HG02763 (cell line): ENCODE data around the gene PPP2R3A.

Experiments used
- ATAC-seq: cut with Tn5 transposase; IDR thresholded peaks from one replicate; pipeline ENCODE4 v1.9.1; 2021; ENCODE audit warnings: mild to moderate bottlenecking, moderate library complexity; ENCODE audit not compliant: unreplicated experiment

PPP2R3A gene

DNA sequence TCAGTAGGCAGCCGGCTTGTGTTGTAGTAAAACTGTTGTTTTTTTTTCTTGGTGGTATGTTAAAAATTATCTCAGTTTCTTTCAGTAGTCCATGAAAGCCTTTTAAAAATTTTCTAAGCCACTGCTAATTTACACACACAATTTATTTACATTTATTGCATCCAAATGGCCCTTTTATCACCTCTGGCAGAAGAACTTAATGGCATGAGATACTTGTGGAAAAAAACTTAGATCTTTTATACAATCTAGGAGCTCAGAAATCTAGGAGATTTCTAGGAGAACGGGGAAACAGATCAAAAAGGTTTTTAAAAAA is 1.4 kb downstream of the PPP2R3A start:
- no peak for ATAC-seq

DNA sequence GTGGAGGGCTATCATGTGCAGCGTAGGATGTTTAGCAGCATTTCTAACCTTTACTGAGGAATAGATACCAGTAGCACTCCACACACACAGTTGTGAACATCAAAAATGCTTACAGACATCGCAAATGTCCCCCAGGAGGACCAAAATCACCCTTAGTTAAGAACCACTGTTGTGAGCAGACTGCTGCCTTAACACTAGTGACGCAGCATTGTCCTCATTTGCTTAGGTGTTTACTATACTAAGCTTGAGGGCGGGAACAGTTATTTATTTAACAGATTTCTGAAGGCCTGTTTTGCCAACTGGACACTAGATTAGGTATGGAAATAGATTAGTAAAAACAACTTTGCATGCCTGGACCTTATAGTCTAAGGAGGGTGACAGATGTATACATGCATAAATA is 2.3 kb downstream of the PPP2R3A start:
- ATAC-seq = no peak

DNA sequence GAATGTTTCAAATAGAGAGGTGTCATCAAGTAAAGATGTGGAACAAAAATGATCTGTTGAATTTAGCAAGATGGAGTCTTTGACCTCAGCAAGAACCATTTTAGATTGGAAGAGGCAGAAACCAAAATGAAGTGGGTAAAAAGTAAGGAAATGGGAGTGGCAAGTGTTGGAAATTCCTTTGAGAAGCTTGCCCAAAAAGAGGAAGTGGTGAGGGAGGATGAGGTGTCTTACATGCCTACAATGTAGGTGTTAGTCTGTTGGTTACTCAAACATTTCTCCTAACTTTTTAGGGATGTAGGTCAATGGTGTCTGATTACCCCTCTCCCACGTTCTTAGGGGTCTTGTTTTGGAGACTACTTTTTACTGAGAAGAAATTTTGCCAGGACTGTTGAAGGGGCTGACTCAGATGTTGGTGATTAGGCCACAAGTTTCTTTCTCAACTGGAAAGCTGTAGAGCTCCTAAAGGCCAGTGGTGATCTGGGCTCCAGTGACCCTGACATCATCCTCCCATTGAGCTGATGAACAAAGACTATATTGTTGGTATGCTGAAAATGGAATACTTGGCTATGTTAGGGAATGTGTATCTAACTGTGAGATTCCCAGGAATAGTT is 5.1 kb downstream of the PPP2R3A start:
- ATAC-seq = no peak

DNA sequence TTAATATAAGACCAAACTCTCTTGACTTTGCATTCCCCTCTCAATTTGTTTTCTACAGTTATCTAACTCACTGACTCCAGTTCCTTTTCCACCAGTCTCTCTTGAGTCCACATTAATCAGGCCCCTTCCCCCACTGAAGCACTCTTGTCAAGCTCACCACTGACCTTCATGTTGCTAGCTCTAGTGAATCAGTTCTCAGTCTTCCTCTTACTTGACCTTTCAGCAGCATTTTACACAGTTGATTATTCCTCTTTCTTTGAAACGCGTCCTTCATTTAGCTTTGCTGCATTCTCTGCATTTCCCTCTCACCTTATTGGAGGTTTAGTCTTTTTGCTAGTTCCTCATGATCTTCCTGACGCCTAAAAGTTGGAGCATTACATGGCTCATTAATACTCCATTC is 8.3 kb downstream of the PPP2R3A start:
- ATAC-seq = no peak

DNA sequence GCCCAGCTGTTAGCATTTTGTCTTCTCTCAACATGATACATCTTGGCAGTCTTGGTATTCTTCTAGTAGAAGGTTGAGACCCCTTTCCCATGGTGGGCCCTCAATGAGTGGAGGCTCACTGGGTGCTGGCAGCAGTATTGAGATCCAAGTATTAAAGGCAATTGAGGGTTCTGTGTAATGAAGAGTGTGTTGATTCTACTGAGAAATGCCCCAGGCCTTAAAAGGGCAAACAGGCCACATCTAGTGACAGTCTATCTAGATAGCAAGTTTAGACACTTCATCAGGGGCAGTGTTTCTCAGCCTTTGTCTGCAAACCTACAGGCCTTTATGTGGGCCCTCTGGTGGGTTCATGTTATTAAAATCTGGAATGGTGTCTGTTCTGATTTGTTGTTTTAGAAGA is 9.5 kb downstream of the PPP2R3A start:
- no peak for ATAC-seq

DNA sequence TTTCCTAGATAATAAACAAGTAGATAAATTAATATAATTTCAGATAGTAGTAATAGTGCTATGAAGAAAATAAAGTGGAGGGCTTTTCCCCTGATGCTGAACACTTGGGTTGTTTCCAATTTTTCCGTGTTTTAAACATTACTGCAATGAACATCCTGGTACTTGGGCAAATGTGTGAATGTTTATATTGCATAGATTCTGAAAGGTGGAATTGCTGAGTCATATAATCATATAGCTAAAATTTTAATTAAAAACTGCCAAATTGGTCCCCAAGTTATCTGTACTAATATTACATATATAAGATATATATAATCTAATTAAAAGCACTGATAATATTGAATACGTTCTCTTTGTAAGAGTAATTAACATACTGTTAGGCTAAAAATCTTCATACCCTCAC is 10.0 kb downstream of the PPP2R3A start:
- ATAC-seq = no peak

DNA sequence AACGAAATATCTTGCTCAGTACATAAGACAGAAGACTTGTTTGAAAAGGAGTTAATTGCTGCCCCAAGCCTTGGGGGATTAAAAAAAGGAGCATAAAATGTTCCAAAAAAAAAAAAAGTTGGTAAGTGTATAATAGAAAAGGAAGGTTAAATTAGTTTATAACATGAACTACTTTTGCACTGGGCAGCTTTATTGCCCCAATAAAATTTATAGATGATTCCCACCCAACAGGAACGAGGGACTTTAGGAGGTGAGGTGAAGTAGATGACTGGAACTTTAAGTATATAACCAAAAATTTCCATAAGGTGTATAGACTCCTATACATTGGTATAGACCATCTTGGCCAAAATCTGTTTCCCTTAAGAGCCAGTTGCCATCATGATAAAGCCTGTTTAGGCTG is 14.8 kb downstream of the PPP2R3A start:
- ATAC-seq = no peak

DNA sequence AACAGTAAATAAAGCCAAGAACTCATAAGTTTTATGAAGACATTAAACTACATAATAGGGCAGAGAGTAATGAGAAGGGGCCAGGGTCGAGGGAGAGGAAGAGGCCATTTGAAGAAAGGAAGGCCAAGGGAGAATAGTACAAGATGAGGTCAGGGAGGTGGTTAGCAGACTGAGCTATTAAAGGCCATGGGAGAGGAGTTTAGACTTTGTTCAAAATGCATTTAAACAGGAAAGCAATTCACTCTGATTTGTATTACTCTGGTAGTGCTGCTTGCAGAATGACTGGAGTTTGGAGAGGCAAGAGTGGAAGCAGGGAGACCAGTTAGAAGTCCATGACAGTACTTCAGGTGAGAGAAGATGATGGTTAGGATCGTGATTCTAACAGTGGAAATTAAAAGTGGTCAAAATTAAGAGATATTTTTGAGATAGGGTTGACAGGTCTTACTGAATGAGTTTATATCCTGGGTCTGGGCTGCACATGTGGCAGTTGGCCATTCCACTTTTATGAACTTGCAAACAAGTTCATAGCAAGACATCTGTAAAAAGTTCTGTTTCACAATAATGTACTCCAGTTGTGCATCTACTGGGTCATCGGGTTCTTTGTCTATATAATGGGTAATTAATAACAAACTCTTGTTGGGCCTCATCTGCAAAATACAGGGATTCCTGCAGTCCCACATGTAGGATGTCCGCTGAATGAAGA is 16.3 kb downstream of the PPP2R3A start:
- no peak for ATAC-seq

DNA sequence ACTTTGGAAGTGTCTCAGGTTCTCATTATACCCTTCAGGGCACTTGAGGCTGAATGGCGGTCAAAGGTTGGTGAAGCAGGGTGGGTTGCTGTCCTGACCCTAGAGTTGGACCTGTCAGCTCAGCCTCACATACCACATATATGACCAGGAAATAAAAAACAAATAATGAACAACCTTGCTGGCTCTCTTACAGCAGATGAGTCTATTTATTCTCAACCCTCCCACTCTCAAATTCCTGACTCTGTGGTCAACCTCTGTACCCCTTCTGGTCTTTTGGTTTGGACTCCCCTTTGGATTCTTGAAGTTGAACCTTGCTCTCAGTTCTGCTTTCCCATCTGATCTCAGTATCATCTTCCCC is 16.9 kb downstream of the PPP2R3A start:
- ATAC-seq = no peak

DNA sequence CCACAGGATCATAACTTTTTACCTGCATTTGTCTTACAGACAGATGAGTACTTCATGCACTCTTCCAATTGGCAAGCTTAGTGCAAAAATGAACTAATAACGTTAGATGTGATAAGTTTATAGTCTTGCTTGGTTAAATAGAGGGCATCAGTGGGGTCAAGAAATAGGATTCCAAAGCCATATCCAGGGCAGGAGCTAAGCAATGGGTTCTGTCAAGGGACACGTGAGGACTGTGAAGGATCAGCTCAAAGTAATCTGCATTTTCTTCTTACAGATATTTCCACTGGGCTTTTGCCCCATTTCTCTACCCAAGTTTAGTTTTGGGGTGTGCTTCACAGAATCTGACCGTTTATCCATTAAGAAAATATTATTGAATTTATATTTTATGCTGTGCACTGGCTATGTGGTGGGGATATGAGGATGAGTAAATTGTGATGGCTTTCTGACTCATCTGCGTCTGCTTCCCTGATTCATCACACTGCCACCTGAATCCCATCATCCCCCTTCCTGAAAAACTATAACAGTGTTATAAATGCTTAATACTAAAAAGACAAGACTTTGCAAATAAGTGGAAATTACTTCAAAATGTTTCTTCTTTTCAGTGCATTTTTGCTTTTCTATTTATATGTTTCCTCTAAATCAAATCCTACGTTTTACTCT is 17.5 kb downstream of the PPP2R3A start:
- ATAC-seq = no peak

DNA sequence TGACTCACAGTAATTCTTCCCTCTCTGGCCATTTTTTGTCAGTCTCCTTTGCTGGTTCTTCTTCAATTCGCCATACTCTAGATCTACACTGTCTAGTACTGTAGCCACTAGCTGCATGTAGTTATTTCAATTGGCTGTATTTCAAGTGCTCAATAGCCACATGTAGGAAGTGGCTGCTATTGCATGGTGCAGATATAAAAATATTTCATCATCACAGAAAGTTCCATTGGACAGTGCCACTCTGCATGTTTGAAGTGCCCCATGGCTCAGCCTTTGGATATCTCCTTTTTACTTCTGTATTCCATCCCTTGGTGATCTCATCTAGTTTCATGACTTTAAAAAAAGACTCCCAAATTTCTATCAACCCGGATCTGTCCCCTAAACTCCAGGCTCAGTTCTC is 22.1 kb downstream of the PPP2R3A start:
- ATAC-seq = no peak

DNA sequence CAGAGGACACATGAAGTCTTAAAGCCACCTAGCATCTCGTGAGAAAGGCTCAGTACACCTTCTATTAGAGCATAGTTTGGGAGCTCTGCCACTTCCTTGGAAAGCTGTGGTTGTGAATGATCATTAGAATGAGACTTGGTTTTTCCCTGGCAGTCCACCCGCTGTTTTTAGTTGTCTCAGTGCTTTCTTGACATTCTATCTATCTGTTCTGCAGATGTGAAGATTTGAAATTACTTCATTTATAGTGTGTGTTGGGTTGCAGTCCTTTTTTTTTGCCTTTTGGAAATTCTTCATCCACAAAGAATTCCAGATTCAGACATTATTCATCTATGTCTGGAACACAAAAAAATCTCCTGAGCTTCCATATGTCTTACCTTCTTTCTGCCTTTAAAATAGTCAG is 23.7 kb downstream of the PPP2R3A start:
- no peak for ATAC-seq

DNA sequence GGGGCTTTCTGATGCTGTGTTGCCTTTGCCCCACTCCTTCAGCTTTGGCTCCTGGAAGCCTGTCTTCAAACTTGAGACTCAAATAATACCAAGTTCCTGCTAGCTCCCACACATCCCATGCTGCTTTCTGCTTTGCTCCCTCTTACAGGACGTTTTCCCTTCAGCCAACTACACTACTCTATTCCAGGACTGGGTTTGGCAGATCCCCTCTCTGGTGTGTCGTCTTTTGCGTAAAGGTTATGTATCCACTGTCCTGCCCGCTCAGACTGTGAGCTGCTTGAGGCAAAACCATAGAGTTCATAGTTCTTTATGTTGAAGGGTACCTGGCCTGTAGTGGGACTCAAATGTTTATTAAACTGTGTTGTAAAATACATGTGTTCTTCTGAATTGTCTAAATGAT is 25.4 kb downstream of the PPP2R3A start:
- ATAC-seq = no peak

DNA sequence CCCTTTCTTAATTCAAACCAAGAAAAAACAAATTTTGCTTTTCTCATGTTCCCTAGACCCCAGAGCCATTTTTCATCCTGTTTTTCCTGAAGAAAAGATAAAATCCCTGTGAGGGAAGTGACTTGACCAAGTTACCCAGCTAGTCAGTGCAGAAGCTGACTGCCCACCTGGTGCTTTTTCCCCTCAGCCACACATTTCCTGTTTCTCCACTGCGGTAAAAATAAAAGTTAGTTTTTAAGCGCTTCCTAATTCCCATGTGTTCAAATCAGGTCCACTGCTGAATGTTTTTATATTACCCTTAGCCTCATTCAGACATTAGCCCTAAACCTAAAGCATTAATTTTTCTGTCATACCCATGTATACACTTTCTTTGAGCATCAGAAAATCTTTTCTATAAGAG is 26.1 kb downstream of the PPP2R3A start:
- no peak for ATAC-seq

DNA sequence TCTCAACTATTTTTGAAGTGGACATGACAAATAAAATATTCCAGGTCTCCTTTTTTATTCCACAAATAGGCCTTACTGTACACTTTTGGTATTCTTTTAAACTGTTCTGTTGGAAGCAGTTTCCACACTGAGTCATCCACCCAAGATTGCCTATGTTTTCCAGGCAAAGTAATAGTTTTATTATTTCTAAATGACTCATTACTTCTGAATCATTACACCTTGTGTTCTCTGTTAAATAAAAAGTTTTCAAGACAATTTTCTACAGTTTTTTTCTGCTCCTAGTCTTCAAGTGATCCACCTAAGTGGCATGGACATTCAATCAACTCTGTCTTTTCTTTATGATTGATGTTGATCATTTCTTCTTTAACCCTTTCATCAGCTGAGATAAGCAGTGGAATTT is 26.5 kb downstream of the PPP2R3A start:
- ATAC-seq = no peak

DNA sequence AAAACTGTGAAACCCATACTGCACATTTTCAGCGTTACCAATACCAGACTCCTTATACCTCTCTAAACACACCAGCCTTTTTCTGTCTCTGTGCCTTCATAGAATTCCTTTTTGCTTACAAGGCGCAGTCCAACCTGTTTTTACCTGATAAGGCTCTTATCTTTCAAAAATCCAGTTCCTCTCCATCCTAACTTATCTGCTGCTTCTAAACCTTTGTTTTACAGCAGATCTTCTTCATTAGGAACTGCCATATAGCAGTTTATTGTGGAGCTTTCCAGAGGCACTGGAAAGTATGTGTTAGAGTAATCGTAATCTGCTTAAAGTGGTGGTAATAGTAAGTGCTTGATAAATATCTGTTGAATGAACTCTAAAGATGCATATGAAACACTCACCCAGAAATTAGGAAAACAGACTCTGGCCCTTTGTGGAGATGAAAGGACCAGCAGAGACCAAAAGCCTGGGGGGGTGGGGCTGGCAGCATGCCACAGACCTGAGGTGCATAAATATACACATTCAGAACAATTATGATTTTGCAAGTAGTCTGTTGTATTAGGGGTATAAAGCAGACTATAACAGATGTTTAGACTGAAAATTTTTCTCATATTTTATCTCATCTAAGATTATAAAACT is 29.3 kb downstream of the PPP2R3A start:
- ATAC-seq = no peak

DNA sequence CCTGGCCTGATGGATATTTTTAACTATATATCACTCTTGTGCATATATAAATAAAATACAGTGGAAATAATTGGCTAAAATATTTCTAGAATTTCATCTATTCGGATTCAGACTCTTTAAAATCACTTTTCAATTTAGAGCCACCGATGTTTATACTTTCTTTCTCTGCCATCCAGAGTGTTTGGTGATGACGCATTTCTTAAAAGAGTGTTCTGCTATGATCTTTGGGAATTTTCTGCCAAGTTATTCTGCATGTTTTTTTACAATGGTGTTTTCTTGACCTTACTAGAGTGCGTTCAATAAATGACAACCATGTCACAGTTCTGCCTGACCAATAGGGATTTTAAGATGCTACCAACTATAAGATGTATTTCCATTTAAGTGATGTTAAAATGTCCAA is 30.2 kb downstream of the PPP2R3A start:
- no peak for ATAC-seq

DNA sequence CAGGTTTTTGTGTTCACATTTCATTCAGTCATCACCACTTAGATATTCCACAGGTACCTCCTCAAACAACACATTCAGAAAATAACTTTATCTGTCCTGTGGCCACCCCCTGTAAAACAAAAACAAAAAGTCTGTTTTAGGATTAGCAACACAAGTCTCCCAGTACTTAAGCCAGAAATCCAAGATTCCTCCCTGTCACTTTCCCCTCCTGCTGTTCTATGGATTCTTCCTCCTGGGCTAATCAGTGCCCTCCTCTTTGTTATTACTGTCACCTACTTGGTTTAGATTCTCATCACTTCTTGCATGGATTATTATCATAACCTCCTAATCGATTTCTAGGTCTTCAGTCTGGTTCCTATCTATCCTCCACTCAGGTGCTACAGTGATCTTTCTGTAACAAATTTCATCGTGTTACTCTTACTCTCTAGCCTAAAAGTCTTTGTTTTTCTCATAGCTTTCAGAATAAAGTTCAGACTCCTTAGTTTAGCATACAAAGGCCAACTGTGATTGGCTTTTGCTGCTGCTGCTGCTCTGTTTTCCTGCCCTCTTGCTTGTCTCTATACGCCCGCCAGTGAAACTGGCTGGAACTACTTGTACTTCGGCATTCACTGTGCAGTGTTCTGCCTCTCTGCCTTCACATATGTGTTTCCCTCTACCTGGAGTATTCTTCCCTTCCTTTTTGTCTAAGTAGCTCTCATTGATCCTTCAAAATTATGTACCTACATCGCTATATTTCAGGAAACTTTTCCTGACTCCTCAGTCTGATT is 32.2 kb downstream of the PPP2R3A start:
- ATAC-seq = no peak

DNA sequence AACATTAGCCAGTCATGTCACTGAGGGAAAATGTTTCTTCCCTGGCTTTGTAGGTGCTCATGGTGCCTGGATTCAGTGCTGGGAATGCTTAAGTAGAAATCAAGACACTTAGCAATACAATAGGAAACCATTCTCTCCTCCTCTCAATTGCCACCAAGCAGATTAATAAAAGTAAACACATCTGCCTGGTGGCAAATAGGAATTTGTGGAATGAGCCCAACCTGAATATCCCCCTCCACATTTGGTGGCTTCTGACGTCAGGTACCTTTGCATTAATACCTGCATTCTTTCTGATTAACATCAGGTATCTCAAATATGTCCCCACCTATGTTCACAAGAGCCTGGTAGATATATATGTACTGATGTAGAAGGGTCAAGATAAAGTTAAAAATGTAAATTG is 42.7 kb downstream of the PPP2R3A start:
- ATAC-seq = no peak

DNA sequence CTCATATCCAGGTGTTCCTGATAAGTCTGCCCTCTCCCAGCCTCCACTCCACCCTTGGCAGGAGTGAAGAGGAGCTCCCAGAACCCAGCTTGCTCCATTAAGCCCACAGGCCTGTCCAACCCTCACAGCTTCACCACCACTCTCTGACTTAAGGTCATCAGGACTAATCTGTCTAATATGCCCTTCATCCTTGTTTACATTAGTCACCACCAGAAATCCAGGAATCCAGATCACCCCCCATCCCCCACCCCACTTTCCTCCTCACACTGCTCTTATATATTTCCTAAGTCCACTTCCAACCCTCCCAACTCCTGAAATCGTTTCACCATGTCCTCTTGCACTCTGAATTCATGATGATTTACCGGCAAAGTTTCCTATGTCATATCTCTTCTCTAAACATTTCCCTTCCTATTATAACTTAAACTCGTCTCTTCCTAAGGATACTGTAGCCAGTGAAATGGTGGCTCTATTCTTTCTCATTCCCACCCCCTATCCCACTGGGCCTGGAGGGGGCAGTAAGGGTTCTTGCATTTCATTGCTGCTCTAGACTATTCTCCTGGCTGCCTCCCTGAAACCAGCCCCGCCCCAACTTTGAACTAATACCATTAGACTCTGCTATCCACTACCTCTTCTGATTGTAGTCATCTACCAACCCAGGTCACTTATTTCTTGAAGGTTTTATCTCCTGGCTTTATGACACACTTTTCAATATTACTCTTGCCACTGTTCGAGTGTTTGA is 43.4 kb downstream of the PPP2R3A start:
- no peak for ATAC-seq

DNA sequence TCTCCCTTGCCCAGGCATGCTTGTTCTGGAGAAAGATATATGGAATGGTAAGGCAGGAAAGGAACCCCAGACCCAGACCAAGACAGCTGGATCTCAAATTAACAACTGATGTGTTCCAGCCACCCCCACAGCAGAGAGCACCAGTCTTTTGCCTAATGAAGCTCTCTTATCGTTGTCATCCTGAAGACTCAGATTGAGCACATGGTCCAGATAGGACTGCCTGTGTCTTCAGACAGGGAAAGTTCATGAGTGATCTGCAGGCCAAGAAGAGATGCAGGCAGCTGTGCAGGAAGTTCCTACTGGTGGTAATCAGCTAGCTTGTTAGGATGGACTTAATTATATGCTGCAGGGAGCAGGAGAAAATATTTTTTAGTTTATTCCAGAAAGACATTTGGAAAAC is 53.3 kb downstream of the PPP2R3A start:
- ATAC-seq = no peak
